Loucy (cell line): ENCODE results near the gene GATD1.

Experiments used
- CTCF ChIP-seq: fragments of 200-600 bp; sonication (generic); conservative IDR thresholded peaks from 2 replicates; pipeline ENCODE4 v1.5.1; 2014; ENCODE audit warnings: mild to moderate bottlenecking, antibody characterized with exemption, low read length
- EZH2phosphoT487 ChIP-seq: fragments of 200-600 bp; IDR thresholded peaks from 2 replicates; pipeline ENCODE4 v1.6.1; 2018; ENCODE audit warnings: antibody characterized with exemption, mild to moderate bottlenecking, moderate library complexity, borderline replicate concordance

DNA sequence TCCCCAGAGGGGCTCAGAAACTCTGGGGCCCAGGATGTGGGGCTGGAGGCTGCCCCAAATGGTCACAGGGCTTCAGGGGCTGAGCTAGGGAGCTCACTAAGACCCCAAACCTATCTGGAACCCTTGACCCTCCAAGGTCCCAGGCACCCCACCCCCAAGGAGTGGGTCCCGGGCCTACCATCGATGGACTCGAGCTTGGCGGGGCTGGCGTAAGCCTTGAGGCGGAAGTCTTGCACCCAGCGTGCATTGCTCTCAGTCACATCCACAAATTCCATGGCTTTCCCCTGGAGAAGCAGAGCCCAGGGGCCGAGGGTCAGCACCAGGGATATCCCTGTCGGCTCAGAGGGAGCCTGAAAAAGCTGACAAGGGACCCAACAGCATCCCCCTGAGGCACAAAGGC is 3.5 kb downstream of the GATD1 start:
- no peak for TF ChIP-seq CTCF
- no peak for TF ChIP-seq EZH2phosphoT487
